Activated T-cell treated with anti-CD3 and anti-CD28 coated beads for 24 hours (primary cell): Measurements from ENCODE around the gene TMCC2.

Experiments
- DNase-seq: peaks from one replicate; pipeline ENCODE4 v3.0.0-alpha.2; 2020; ENCODE audit warnings: low read depth

Gene TMCC2

GRCh38 chr1:205303247-205303888 lies 75.6 kb downstream of the TMCC2 start:
- no peak for DNase-seq

DNA sequence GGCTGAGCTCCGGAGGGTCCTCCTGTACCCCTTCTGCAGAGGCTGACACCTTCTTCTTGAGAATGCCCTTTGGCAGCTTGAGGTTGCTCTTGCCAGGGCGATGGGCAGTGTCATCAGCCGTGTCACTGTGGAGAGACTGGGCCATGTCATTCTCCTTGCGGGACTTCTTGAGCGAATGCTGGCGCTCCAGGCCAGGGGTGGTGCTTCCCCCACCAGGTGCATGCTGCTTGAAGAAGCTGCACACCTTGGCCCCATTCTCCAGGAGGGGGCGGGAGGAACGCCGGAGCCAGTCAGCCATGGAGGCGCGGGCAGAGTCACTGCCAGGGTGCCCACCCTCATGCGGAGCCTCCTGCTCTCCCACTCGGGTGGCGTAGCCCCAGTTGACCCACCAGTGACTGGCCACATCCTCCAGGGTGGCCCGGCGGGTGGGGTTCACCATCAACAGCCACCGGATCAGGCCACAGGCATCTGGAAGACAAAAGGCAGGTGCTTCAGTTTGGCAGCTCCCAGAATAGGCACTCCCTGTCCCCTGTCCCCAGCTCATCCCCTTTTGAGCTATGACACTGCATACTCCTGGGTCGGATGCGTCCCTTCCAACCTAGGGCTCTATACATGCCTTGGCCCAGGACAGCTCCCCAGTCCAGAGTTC lies 76.4 kb downstream of the TMCC2 start:
- no peak for DNase-seq

DNA sequence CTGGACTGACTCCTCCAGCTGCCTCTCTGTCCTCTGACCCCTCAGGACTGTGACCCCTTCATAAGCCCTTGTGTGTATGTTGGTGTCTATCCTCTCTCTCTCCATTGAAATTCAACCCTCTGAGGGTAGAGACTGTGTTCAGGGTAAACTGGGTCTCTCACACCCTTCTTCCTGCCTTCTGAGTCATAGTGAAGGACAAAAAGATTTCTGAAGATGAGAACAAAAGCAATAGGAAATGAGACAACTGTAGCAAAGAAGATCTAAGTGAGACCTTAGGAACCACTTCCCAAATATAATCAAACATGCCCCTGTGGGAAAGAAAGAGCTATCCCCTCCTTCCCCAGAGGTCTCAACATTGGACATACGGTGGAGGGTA lies 76.9 kb downstream of the TMCC2 start:
- no peak for DNase-seq

DNA sequence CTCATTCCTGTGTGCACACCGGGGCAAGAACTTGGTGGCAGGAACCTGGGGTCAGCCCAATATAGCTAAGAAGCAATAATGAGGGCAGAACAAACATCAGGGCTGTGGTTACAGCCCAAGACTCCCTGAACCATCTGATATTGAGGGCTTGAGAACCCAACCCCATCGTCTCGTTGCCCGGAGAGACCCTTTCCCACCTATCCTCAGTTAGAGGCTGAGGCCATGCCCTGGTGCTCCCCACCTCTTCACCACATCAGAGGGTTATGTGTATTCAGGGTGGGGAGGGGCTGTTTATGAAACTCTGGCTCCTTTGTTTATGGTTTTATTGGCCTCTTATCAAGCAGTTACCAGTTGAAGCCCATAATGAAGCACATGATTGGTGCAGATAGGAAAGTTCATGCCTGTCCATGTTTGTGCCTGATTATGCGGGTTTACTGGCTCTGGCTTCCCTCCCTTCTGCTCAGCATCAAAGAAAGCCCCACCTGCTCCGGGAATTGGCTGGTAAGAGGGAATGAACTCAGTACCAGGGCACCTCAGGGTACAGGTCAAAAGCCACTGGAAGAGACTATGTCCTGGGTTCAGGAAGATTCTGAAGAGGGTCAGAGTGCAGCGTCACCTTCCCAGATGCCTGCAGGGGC lies 79.3 kb downstream of the TMCC2 start:
- no peak for DNase-seq

DNA sequence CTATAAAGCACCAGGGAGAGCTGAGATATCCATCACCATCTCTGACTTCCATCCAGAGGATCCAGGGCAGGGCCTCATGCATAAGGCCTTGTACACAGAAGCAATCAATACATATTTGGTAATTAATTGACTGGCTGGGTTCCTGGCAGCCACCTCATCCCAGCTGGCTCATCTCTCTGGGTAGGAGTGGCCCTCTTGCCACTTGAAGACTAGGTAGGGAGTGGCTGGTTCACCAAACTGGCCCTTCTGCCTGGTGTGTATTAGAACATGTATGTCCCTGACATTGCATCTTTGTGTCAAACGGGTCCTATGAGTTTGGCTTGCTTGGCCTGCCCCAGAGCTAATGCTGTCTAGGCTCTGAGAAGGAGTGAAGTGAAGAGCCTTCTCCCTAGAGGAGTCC lies 82.0 kb downstream of the TMCC2 start:
- no peak for DNase-seq

- no peak for DNase-seq
Observed at GRCh38 chr1:205310976-205311704, 83.4 kb downstream of the TMCC2 start.

DNA sequence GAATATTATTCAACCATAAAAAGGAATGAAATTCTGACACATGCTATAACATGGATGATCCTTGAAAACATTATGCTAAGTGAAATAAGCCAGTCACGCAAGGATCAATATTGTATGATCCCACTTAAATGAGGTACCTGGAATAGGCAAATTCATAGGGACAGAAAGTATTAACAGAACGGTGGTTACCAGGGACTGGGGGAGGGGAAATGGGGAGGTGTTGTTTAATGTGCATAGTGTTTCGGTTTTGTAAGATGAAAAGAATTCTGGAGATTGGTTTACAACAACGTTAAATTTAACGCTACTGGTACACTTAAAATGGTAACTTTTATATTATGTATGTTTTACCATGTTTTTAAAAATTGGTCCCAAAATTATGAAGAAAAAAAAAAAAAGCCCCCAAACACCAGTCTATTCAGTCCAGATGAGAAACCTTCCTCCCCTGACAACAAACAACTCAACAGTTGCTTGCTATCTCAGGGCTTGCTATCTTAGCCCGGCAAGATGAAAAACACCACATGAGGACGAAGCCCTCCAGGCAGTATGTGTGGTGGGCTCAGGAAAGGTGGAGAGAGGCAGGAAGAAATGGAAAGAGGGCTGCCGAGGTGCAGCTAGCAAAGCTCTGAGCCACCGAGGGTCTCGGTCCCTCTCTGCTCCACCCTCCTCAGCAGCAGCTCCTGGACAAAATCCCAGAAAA lies 85.3 kb downstream of the TMCC2 start:
- DNase-seq, result no peak

GRCh38 chr1:205313563-205314308 lies 86.0 kb downstream of the TMCC2 start:
- no peak for DNase-seq

DNA sequence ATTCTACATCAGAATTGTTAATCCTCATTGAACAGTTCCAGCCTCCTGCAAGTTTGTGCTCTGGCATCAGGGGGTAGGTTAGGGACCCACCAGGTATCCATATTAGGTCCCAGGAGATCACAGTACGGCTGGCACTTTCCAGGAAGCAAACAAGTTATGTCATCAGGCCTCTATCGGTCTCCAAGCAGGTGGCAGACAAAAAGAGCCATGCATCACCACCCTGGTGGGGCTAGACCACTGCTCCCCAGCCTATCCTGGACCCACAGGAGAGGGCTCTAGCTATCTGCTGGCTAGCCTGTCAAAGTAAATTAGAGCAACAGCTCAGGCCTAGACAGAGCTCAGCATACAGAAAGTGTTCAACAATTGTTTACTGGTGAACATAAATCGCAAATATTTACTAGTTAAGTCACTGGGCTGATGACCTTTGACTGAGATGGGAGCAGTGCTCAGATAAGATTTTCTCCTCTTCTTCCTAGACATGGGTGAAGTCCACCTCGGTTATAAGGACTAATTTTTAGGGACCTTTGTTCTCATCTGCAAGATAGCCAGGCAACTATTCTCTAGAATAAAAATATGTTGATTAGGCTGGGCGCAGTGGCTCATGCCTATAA lies 87.4 kb downstream of the TMCC2 start:
- no peak for DNase-seq

- no peak for DNase-seq
Observed at GRCh38 chr1:205316161-205316566, 88.4 kb downstream of the TMCC2 start.

GRCh38 chr1:205317311-205317917 lies 89.7 kb downstream of the TMCC2 start:
- no peak for DNase-seq

DNA sequence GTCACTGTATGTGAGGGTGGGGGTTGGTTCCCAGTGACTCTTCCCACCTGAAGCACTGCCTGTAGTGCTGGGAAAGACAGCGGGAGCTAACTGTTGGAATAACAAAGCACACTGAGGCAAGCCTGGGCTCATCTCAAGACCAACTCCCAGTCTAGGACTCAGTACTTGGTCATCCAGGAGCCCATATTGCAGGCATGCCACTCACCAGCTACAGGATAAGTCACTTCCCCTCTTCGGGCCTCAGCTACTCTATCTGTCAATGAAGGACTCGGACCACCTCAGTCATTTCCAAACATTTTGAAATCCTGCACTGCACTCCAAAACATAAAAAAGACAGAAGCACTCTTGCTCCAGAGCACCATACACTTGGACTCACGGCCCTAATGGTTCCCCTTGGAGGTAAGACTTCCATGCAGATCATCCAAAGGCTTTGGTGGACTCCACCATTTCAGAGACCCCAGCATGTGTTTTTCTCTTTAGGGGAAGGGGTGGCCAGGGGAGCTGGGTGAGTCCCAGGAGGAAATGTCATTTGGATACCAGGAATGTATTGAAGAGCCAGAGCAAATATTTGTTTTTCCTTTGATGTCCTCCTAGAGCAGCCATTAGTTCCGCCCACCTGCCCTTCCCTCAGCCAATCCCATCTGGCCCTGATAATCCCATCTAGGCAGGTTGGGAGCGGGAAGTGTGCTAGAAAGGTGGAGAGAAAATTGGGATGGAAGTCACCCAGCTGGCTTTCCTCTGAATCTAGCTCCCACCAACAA lies 90.7 kb downstream of the TMCC2 start:
- no peak for DNase-seq

DNA sequence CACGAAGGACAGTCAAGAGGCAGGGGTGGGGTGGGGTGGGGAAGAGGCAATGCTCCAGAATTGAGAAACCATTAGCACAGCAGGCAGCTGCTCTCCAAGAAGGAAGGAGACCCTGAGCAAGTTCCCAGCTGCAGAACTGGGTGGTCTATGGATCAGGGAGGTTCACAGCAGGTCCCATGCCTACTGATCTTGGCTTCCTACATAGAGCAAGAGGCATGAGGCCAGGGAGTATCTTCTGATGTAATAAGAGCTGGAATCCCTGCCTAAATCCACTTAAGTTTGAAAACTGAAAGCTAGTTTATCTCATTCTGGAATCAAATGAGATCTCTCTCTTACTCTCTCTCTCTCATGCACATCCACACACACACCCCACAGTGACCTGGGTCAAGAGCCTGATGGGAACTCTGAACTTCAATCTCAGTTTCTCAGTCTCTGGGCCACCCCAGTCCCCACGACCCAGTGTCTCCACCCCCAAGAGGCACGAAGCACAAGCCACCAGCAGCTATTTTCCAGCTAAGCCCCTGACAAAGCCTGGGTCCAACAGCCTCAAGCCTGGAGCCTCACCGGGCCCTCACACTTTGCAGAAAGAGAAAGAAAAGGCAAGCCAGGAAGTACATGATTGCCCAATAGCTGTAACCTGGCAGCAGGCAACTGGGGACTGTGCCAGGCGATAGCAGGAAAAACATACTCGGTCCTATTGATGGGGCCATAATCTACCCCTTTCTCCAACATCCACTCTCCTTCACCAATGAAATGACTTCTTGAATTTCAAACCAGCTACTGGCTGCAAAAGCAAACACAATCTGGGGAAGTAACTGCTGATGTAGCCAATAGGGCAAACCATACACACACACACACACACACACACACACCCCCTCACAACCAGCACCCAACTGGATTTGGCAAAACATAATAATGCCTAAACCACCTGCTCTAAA lies 91.6 kb downstream of the TMCC2 start:
- DNase-seq, result no peak

GRCh38 chr1:205321162-205321958 lies 93.6 kb downstream of the TMCC2 start, which contains the start of gene NUAK2:
Gene NUAK2, minus strand, starts transcription at chr1:205321745. Its CDS starts 117 bp downstream, at chr1:205321628.
- peak; percentile 79 for DNase-seq

- DNase-seq, result no peak
Observed at GRCh38 chr1:205321959-205322283, 94.2 kb downstream of the TMCC2 start.
